Stomach (tissue), 9 donors: Measurements from ENCODE around the gene ADCY4. TPM values are rescaled to one million over a fixed set of nuclear protein-coding genes. Genes with fewer than 3 reads are reported as not detected.

Experiments used
- DNase-seq, 2 donors: peaks; one replicate each; pipeline versions ENCODE4 v3.0.0 to v3.0.0-alpha.2; 2013 to 2019
- H3K27ac ChIP-seq, 5 donors: fragments of 200-600 bp in 4 of 5; sonication (generic) in 4 of 5; one replicate each; pipeline ENCODE4 v1.5.1; 2013 to 2019; ENCODE audit warnings: mild to moderate bottlenecking in 1 of 5, moderate library complexity in 1 of 5
- H3K27me3 ChIP-seq, 3 donors: fragments of 200-600 bp; sonication (generic); one replicate each; pipeline ENCODE4 v1.5.1; 2017 to 2019; ENCODE audit warnings: mixed run types in 1 of 3
- H3K36me3 ChIP-seq, 4 donors: fragments of 200-600 bp; sonication (generic); 1 replicate in 3 of 4; 2 replicates in 1 of 4; pipeline ENCODE4 v1.5.1; 2016 to 2019
- H3K4me1 ChIP-seq, 4 donors: fragments of 200-600 bp; sonication (generic); one replicate each; pipeline ENCODE4 v1.5.1; 2016 to 2019
- H3K4me3 ChIP-seq, 4 donors: fragments of 200-600 bp; sonication (generic) in 3 of 4; one replicate each; pipeline ENCODE4 v1.5.1; 2016 to 2019; ENCODE audit warnings: mild to moderate bottlenecking in 1 of 4
- H3K9me3 ChIP-seq, 4 donors: fragments of 200-600 bp; sonication (generic); one replicate each; pipeline ENCODE4 v1.5.1; 2016 to 2019
- EP300 ChIP-seq: sonication (generic); formaldehyde crosslinking; IDR thresholded peaks from one replicate; pipeline ENCODE4 v1.6.1; 2017; ENCODE audit warnings: antibody characterized with exemption
- POLR2A ChIP-seq, 4 donors: fragments of 450-650 bp; IDR thresholded peaks; one replicate each; pipeline ENCODE4 v1.6.1; 2016; ENCODE audit warnings: antibody characterized with exemption in 4 of 4, control low read depth in 2 of 4, mild to moderate bottlenecking in 1 of 4, moderate library complexity in 1 of 4
- POLR2AphosphoS5 ChIP-seq, 3 donors: sonication (generic); formaldehyde crosslinking; IDR thresholded peaks; one replicate each; pipeline ENCODE4 v1.6.1; 2016; ENCODE audit warnings: antibody characterized with exemption in 3 of 3
- WGBS, 5 donors: extraction: QIAGEN DNeasy Blood & Tissue Kit in 3 of 5; methylation state at CpG; one replicate each; pipeline versions ENCODE4 v1.1.5 to v1.1.7; 2013 to 2018; 5-methylcytosine and 5-hydroxymethylcytosine counted together
- intact Hi-C: fragments of 100-400 bp; cut with DNase I; formaldehyde crosslinking; loops from one replicate; pipeline ENCODE4 v1.15.1; 2023; ENCODE audit warnings: low total_unique reads
- polyA plus RNA-seq, 3 donors: library from polyadenylated mRNA; stranded (reverse); fragments of 200-250 nt; gene quantifications; one replicate each; pipeline ENCODE4 v1.2.3, GENCODE V29; 2013
- total RNA-seq, 5 donors: library from RNA; depleted of rRNA; stranded (reverse); fragments of >200 nt; gene quantifications; one replicate each; pipeline versions ENCODE4 v1.1.0 to v1.2.3, GENCODE V29; 2014 to 2016
- TF ChIP-seq, protein P1 (sequence below), 7 experiments: fragments of 450-650 bp in 4 of 7; fragments of 200-600 bp in 3 of 7; sonication (generic) in 3 of 7; IDR thresholded peaks; one replicate each; pipeline ENCODE4 v1.5.1; 2016 to 2019; ENCODE audit warnings: antibody characterized with exemption in 7 of 7, control low read depth in 2 of 7, mild to moderate bottlenecking in 1 of 7
- donor health status: healthy with polysubstance abuse.
- donor health status: Bipolar disorder and iron deficiency.
- donor health status: healthy.

The ADCY4 gene
- total and polyA plus RNA-seq, 8 donors: 15.2 to 118 (median 25.8) TPM

DNA sequence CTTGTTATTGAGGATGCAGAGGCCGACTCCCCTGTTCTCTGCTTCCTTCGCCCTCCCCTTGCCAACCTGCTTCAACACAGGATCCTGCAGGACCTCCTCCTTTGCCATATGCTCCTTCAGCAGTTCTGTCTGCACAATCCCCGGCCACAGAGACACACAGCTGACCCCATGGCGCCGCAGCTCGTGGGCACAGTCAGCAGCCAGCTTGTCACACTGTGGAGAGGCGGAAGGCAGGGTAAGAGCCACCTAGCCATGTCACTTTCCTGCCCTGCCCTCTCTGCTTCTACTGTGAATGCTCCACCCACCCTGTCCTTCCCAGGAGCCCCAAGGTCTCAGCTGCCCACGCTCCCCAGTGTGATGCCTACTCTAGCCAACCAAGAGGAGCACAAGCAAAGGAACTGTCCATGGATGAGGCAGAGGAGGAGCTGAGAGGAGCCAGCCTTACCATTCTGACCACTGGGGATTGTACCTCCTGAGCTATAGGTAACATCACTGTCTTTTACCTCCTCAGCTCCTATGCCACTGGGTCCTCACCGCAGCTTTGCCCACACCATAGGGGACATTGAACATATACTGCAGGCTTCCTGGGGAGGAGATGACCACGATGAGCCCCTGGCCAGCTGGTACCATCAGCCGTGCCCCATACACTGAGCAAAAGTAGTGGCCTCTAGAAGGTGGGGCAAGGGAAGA, 42.6 kb downstream of the ADCY4 start:
- no peaks in the 10 kb centered on the region for H3K27me3 ChIP-seq
- no peak for DNase-seq
- no peak overlapping the region for H3K4me3 ChIP-seq
- peaks cover 26 to 79% (median 65%) of the 10 kb centered on the region in 4 donors for H3K36me3 ChIP-seq
- TF ChIP-seq POLR2A (IDR thresholded peaks at IDR 0.05) (no peak), POLR2AphosphoS5 (IDR thresholded peaks at IDR 0.05) (no peak), EP300 (no peak)
- TF ChIP-seq, protein P1, sequence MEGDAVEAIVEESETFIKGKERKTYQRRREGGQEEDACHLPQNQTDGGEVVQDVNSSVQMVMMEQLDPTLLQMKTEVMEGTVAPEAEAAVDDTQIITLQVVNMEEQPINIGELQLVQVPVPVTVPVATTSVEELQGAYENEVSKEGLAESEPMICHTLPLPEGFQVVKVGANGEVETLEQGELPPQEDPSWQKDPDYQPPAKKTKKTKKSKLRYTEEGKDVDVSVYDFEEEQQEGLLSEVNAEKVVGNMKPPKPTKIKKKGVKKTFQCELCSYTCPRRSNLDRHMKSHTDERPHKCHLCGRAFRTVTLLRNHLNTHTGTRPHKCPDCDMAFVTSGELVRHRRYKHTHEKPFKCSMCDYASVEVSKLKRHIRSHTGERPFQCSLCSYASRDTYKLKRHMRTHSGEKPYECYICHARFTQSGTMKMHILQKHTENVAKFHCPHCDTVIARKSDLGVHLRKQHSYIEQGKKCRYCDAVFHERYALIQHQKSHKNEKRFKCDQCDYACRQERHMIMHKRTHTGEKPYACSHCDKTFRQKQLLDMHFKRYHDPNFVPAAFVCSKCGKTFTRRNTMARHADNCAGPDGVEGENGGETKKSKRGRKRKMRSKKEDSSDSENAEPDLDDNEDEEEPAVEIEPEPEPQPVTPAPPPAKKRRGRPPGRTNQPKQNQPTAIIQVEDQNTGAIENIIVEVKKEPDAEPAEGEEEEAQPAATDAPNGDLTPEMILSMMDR (IDR thresholded peaks at IDR 0.05): no peak
- no peak overlapping the region for H3K27ac ChIP-seq
- 92 to 96% (median 94%) methylated on average over 10 to 11 of the region's 11 CpGs for WGBS, 5 donors
- intact Hi-C loops: loop anchor here (10.0 kb wide), 1 partner anchor 47 kb away; the partner anchor contains the start of gene TINF2
- H3K9me3 ChIP-seq: no peaks in the 10 kb centered on the region
- H3K4me1 ChIP-seq: peaks cover 0 to 11% (median 9%) of the 10 kb centered on the region in 4 donors

DNA sequence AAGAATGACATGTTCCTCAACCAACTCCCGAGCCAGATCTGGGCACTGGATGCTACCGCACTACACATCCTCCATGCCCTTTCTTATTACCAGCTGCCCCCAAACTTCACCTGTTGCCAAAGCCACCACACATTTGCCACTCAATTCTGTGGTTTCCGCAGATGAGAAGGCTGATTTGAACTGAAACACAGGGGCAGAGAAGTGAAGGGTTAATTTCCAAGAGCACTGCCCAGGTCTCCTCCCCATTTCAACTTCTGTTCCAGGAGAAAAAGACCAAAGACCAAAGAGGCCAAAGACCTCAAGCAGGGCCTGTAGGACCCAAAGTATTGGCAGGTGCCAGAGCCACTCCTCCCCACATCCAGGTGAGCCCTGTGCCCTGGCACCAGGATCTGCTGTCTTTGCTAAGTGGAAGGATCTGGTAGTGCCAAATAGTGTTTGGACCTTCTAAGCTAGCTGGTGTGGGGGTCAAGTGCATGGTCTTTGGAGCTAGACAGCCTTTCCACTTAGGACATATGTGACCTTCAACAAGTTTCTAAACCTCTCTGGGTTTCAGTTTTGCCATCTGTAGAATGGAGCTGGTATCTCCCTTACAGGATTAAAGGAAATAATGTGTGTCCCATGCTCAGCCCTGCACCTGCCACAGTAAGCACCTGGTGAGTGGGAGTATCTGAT, 43.3 kb downstream of the ADCY4 start:
- intact Hi-C loops: loop anchor here (10.0 kb wide), 1 partner anchor 47 kb away; the partner anchor contains the start of gene TINF2

DNA sequence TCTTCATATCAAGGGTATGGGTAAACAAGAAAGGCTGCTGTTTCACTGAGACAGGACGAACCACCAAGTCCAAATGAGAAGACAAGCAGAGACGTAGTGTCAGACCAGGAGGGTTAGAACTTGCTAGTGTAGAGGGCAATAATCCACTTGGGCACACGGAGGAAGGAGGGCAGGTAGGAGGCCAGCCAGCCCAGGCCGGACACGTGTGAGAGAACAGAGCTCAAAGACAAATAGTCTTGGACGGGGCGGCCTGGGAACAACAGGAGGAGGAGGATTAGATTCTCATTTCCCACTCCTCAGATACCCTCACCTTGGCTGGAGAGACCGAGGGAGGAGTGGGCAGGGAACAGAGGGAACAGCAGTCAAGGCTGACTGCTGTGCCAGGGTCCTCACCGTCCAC, 44.1 kb downstream of the ADCY4 start:
- TF ChIP-seq, protein P1 (IDR thresholded peaks at IDR 0.05): no peak
- TF ChIP-seq POLR2A (IDR thresholded peaks at IDR 0.05) (no peak), POLR2AphosphoS5 (IDR thresholded peaks at IDR 0.05) (no peak)
- no peak overlapping the region for H3K27ac ChIP-seq
- H3K9me3 ChIP-seq: no peaks in the 10 kb centered on the region
- H3K4me1 ChIP-seq: no peaks in the 10 kb centered on the region
- DNase-seq: no peak
- peaks cover 18 to 71% (median 58%) of the 10 kb centered on the region in 4 donors for H3K36me3 ChIP-seq
- intact Hi-C loops: loop anchor here (10.0 kb wide), 1 partner anchor 46 kb away; the partner anchor contains the start of gene TINF2
- WGBS, 5 donors: 80 to 91% (median 85%) methylated on average over 9 of the region's 9 CpGs
- no peaks in the 10 kb centered on the region for H3K27me3 ChIP-seq
- H3K4me3 ChIP-seq: no peak overlapping the region

More for the DNA sequence above, 43.3 kb downstream of the ADCY4 start:
- DNase-seq: no peak
- peaks cover 26 to 79% (median 65%) of the 10 kb centered on the region in 4 donors for H3K36me3 ChIP-seq
- no peaks in the 10 kb centered on the region for H3K9me3 ChIP-seq
- H3K4me3 ChIP-seq: no peak overlapping the region
- WGBS, 5 donors: 85 to 93% (median 90%) methylated on average over 3 of the region's 3 CpGs
- no peak overlapping the region for H3K27ac ChIP-seq
- TF ChIP-seq, protein P1 (IDR thresholded peaks at IDR 0.05): no peak
- TF ChIP-seq POLR2AphosphoS5 (IDR thresholded peaks at IDR 0.05) (no peak), POLR2A (IDR thresholded peaks at IDR 0.05) (no peak), EP300 (no peak)
- H3K27me3 ChIP-seq: no peaks in the 10 kb centered on the region
- H3K4me1 ChIP-seq: peaks cover 0 to 4% (median 2%) of the 10 kb centered on the region in 4 donors

DNA sequence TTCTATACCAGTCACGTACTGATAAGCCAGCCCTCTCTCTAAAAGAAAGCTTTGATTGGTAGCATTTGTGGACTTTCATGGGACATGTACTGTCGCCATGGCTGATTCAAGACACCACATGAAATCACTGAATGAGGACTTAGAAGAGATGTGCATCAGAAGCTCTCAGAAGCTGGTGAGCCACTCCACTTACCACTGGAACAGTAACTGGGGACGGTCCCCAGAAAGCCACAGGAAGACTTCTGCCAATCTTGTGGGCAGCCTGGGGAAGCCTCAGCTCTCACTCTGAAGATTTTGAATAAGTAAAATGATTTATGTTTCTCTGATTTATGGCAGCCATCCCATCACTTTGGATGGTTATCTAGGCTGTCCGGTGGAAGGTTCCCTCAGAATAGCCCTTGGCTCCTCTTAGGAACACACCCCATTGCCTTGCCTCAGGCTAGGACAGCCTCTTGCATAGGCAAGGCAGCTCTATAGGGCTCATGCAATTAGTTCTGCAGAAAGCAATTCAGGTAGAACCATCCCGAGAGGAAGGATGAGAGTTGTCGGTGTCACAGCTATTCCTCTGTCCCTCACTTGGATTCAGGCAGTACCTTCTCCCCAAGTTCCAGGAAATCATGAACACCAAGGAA, 45.1 kb downstream of the ADCY4 start:
- no peak for TF ChIP-seq EP300
- no peak for TF ChIP-seq POLR2AphosphoS5 (IDR thresholded peaks at IDR 0.05)
- TF ChIP-seq, protein P1 (IDR thresholded peaks at IDR 0.05): no peak
- Histone ChIP-seq H3K36me3 (peaks cover 18 to 61% (median 49%) of the 10 kb centered on the region in 4 donors), H3K4me3 (no peak overlapping the region), H3K27me3 (no peaks in the 10 kb centered on the region), H3K27ac (no peak overlapping the region), H3K9me3 (no peaks in the 10 kb centered on the region), H3K4me1 (no peaks in the 10 kb centered on the region)
- WGBS, 5 donors: 73 to 82% (median 78%) methylated on average over 6 of the region's 6 CpGs
- intact Hi-C loops: loop anchor here (10.0 kb wide), 1 partner anchor 45 kb away; the partner anchor contains the start of gene TINF2
- DNase-seq: no peak
